HEK293 (cell line): Measurements from ENCODE around the gene IVNS1ABP.

Experiments used
- CTCF ChIA-PET: fragments of 350-600 bp; formaldehyde crosslinking; extraction: SDS; loops from one replicate; lab custom pipeline; 2021; ENCODE audit warnings: antibody characterized with exemption; lab: Yijun Ruan, JAX
- POLR2A ChIA-PET: fragments of 300-600 bp; formaldehyde crosslinking; extraction: SDS; loops from one replicate; lab custom pipeline; 2020; ENCODE audit warnings: antibody characterized with exemption, inconsistent platforms; lab: Yijun Ruan, JAX
- H3K27ac ChIP-seq: fragments of 200-500 bp; sonication (Bioruptor generic); 2 replicates; pipeline ENCODE4 v1.5.1; 2014; ENCODE audit warnings: low read depth, low read length, control low read depth, inconsistent platforms; ENCODE audit errors: extremely low read depth
- H3K36me3 ChIP-seq, 2 experiments: fragments of 200-500 bp in 1 of 2; sonication (Bioruptor generic) in 1 of 2; 1 replicate in 1 of 2; 2 replicates in 1 of 2; pipeline ENCODE4 v1.5.1; 2014 to 2017; ENCODE audit warnings: inconsistent platforms in 2 of 2, low read length in 2 of 2; ENCODE audit not compliant: control insufficient read depth in 2 of 2, insufficient read depth in 1 of 2
- H3K4me1 ChIP-seq: fragments of 200-500 bp; sonication (Bioruptor generic); 2 replicates; pipeline ENCODE4 v1.5.1; 2014; ENCODE audit warnings: mild to moderate bottlenecking, low read length, inconsistent platforms; ENCODE audit not compliant: control insufficient read depth, insufficient read depth
- H3K4me3 ChIP-seq: 2 replicates; pipeline ENCODE4 v1.5.1; 2011; ENCODE audit warnings: low read depth, mild to moderate bottlenecking, control low read depth, low read length, moderate library complexity
- H3K9me3 ChIP-seq: fragments of 200-500 bp; sonication (Bioruptor generic); 2 replicates; pipeline ENCODE4 v1.5.1; 2014; ENCODE audit warnings: low read depth, low read length, inconsistent platforms; ENCODE audit not compliant: control insufficient read depth, insufficient read depth
- SETDB1 ChIP-seq: IDR thresholded peaks from one replicate; pipeline ENCODE4 v1.6.1; 2017; ENCODE audit warnings: mild to moderate bottlenecking, low read length, moderate library complexity, mixed read lengths; ENCODE audit not compliant: insufficient read length
- SP7 ChIP-seq: fragments of 450-650 bp; formaldehyde crosslinking; IDR thresholded peaks from 2 replicates; pipeline ENCODE4 v1.5.1; 2016; ENCODE audit warnings: missing biosample characterization, missing genetic modification characterization
- YY1 ChIP-seq: fragments of 450-650 bp; formaldehyde crosslinking; IDR thresholded peaks from 2 replicates; pipeline ENCODE4 v1.5.1; 2018; ENCODE audit warnings: missing biosample characterization, missing genetic modification characterization
- ZBTB10 ChIP-seq: fragments of 450-650 bp; formaldehyde crosslinking; IDR thresholded peaks from 2 replicates; pipeline ENCODE4 v1.5.1; 2016; ENCODE audit warnings: missing biosample characterization, missing genetic modification characterization
- ZBTB20 ChIP-seq: fragments of 450-650 bp; formaldehyde crosslinking; IDR thresholded peaks from 2 replicates; pipeline ENCODE4 v1.5.1; 2016; ENCODE audit warnings: missing biosample characterization, missing genetic modification characterization
- ZBTB26 ChIP-seq: fragments of 450-650 bp; formaldehyde crosslinking; optimal IDR thresholded peaks from 2 replicates; pipeline ENCODE3; 2016; ENCODE audit warnings: missing biosample characterization, mild to moderate bottlenecking, missing genetic modification characterization
- ZBTB44 ChIP-seq: fragments of 450-650 bp; IDR thresholded peaks from 2 replicates; pipeline ENCODE4 v1.5.1; 2018; ENCODE audit warnings: missing biosample characterization, mild to moderate bottlenecking, missing genetic modification characterization
- ZIC2 ChIP-seq: fragments of 450-650 bp; formaldehyde crosslinking; IDR thresholded peaks from 2 replicates; pipeline ENCODE4 v1.5.1; 2016; ENCODE audit warnings: missing biosample characterization, missing genetic modification characterization
- ZNF174 ChIP-seq: fragments of 450-650 bp; formaldehyde crosslinking; IDR thresholded peaks from 2 replicates; pipeline ENCODE4 v1.5.0; 2017; ENCODE audit warnings: missing biosample characterization, mild to moderate bottlenecking, missing genetic modification characterization
- ZNF211 ChIP-seq: fragments of 450-650 bp; formaldehyde crosslinking; IDR thresholded peaks from 2 replicates; pipeline ENCODE4 v1.5.1; 2016; ENCODE audit warnings: low read depth, missing biosample characterization, missing genetic modification characterization
- ZNF214 ChIP-seq: fragments of 450-650 bp; formaldehyde crosslinking; IDR thresholded peaks from 2 replicates; pipeline ENCODE4 v1.5.1; 2017; ENCODE audit warnings: missing biosample characterization, mild to moderate bottlenecking, missing genetic modification characterization, borderline replicate concordance
- ZNF280C ChIP-seq: fragments of 450-650 bp; formaldehyde crosslinking; IDR thresholded peaks from 2 replicates; pipeline ENCODE4 v1.5.1; 2016; ENCODE audit warnings: missing biosample characterization, missing genetic modification characterization
- ZNF391 ChIP-seq: fragments of 450-650 bp; formaldehyde crosslinking; IDR thresholded peaks from 2 replicates; pipeline ENCODE4 v1.5.1; 2016; ENCODE audit warnings: low read depth, missing biosample characterization, missing genetic modification characterization, borderline replicate concordance
- ZNF398 ChIP-seq: fragments of 450-650 bp; formaldehyde crosslinking; IDR thresholded peaks from 2 replicates; pipeline ENCODE4 v1.5.1; 2017; ENCODE audit warnings: missing biosample characterization, missing genetic modification characterization
- ZNF571 ChIP-seq: fragments of 450-650 bp; formaldehyde crosslinking; IDR thresholded peaks from 2 replicates; pipeline ENCODE4 v1.5.0; 2017; ENCODE audit warnings: missing biosample characterization, missing genetic modification characterization
- ZNF596 ChIP-seq: fragments of 450-650 bp; IDR thresholded peaks from 2 replicates; pipeline ENCODE4 v1.5.0; 2018; ENCODE audit warnings: missing biosample characterization, mild to moderate bottlenecking, missing genetic modification characterization, moderate library complexity
- ZNF670 ChIP-seq: fragments of 450-650 bp; formaldehyde crosslinking; IDR thresholded peaks from 2 replicates; pipeline ENCODE4 v1.5.1; 2016; ENCODE audit warnings: missing biosample characterization, missing genetic modification characterization, low read depth
- ZSCAN18 ChIP-seq: fragments of 450-650 bp; formaldehyde crosslinking; IDR thresholded peaks from 2 replicates; pipeline ENCODE4 v1.5.1; 2016; ENCODE audit warnings: missing biosample characterization, missing genetic modification characterization
- ZXDB ChIP-seq: fragments of 450-650 bp; formaldehyde crosslinking; IDR thresholded peaks from 2 replicates; pipeline ENCODE4 v1.5.1; 2016; ENCODE audit warnings: missing biosample characterization, missing genetic modification characterization

Gene IVNS1ABP

GRCh38 chr1:185267701-185268100 is 49.3 kb downstream of the IVNS1ABP start:
- Histone ChIP-seq H3K4me3 (no peak overlapping the region), H3K9me3 (no peaks in the 10 kb centered on the region), H3K27ac (no peak overlapping the region), H3K4me1 (no peaks in the 10 kb centered on the region)
- POLR2A ChIA-PET = no interaction called here
- CTCF ChIA-PET = interaction anchor here (1.3 kb wide), 1 partner anchor 49 kb away, joined by 3 read pairs; the partner anchor contains the start of gene IVNS1ABP
- TF ChIP-seq ZNF596 (tag by site-specific recombination) (no peak), YY1 (tag by site-specific recombination) (no peak), ZNF214 (tag by site-specific recombination) (no peak), SP7 (tag by site-specific recombination) (no peak), ZXDB (tag by site-specific recombination) (no peak), ZNF398 (tag by site-specific recombination) (no peak), ZSCAN18 (tag by site-specific recombination) (no peak), ZIC2 (tag by site-specific recombination) (no peak), ZNF211 (no peak), ZNF670 (tag by site-specific recombination) (no peak), ZNF174 (tag by site-specific recombination) (no peak), SETDB1 (no peak)
- TF ChIP-seq, all 188 proteins: peak for 0
- H3K36me3 ChIP-seq = no peaks in the 10 kb centered on the region

- no peak overlapping the region for H3K27ac ChIP-seq
- CTCF ChIA-PET = interaction anchor here (1.2 to 1.3 kb wide), 2 partner anchors 50 to 1108 kb away, joined by 3 read pairs; partner anchors contain the start of genes IVNS1ABP, ODR4 and TPR
- TF ChIP-seq ZBTB44 (tag by site-specific recombination) = no peak
- TF ChIP-seq ZBTB26 = no peak
- TF ChIP-seq, all 188 proteins: peak for 0
- Histone ChIP-seq H3K4me3 (no peak overlapping the region), H3K4me1 (no peaks in the 10 kb centered on the region), H3K36me3 (no peaks in the 10 kb centered on the region), H3K9me3 (no peaks in the 10 kb centered on the region)
- POLR2A ChIA-PET = interaction anchor here (0.6 kb wide), 1 partner anchor 177 kb away, joined by 5 read pairs; no protein-coding TSS in a partner anchor
These were observed 49.7 kb downstream of the IVNS1ABP start for GRCh38 chr1:185267301-185267700.

GRCh38 chr1:185265314-185265713 is 51.7 kb downstream of the IVNS1ABP start:
- H3K4me3 ChIP-seq = no peak overlapping the region
- no peaks in the 10 kb centered on the region for H3K4me1 ChIP-seq
- POLR2A ChIA-PET = no interaction called here
- CTCF ChIA-PET = interaction anchor here (0.5 kb wide), 1 partner anchor 452 kb away, joined by 3 read pairs; no protein-coding TSS in a partner anchor
- no peaks in the 10 kb centered on the region for H3K36me3 ChIP-seq
- H3K27ac ChIP-seq = no peak overlapping the region
- H3K9me3 ChIP-seq = no peaks in the 10 kb centered on the region
- no peak for TF ChIP-seq ZNF391 (tag by site-specific recombination)
- TF ChIP-seq ZNF571 (tag by site-specific recombination) = no peak
- no peak for TF ChIP-seq ZNF280C (tag by site-specific recombination)
- no peak for TF ChIP-seq ZBTB10
- TF ChIP-seq ZBTB20 = no peak
